IMR-90 (cell line): ENCODE data around the gene SMYD4. TPM values are rescaled to one million over a fixed set of nuclear protein-coding genes. Genes with fewer than 3 reads are reported as not detected.

Experiments used
- ATAC-seq: fragments of 200-7000 bp; cut with Tn5 transposase; 2 replicates; pipeline ENCODE4 v1.9.1; 2020; ENCODE audit warnings: low read depth, mild to moderate bottlenecking, moderate library complexity
- BruUV-seq: library from RNA; stranded (reverse); fragments of 400-500 nt; replicated peaks from 2 replicates; lab custom pipeline; 2021; lab: Mats Ljungman, UMichigan
- CTCF ChIA-PET: fragments of 300-600 bp; formaldehyde crosslinking; extraction: SDS; loops from one replicate; lab custom pipeline; 2021; ENCODE audit warnings: antibody characterized with exemption; lab: Yijun Ruan, JAX
- POLR2A ChIA-PET: fragments of 300-600 bp; sonication (Branson Sonifier 250); formaldehyde crosslinking; loops from one replicate; lab custom pipeline; 2022; ENCODE audit warnings: antibody characterized with exemption; ENCODE audit not compliant: unreplicated experiment; lab: Charles Lee
- DNase-seq: peaks from one replicate; pipeline ENCODE4 v3.0.0; 2013
- H2AFZ ChIP-seq: replicated peaks from 2 replicates; pipeline ENCODE3; 2013; ENCODE audit warnings: low read length, mild to moderate bottlenecking; ENCODE audit not compliant: poor library complexity
- H2AK5ac ChIP-seq: 2 replicates; pipeline ENCODE4 v1.6.1; 2013; ENCODE audit warnings: low read depth, low read length, inconsistent platforms
- H2AK9ac ChIP-seq: replicated peaks from 2 replicates; pipeline ENCODE3; 2013; ENCODE audit warnings: mild to moderate bottlenecking, low read depth, low read length, moderate library complexity; ENCODE audit not compliant: poor library complexity
- H2BK120ac ChIP-seq: 2 replicates; pipeline ENCODE4 v1.6.1; 2013; ENCODE audit warnings: low read depth, low read length, inconsistent platforms
- H2BK15ac ChIP-seq: 3 replicates; pipeline ENCODE4 v1.6.1; 2013; ENCODE audit warnings: low read depth, low read length, inconsistent platforms
- H2BK20ac ChIP-seq: 2 replicates; pipeline ENCODE4 v1.6.1; 2013; ENCODE audit warnings: low read depth, mild to moderate bottlenecking, inconsistent platforms, low read length, moderate library complexity
- H2BK5ac ChIP-seq: 2 replicates; pipeline ENCODE4 v1.6.1; 2013; ENCODE audit warnings: mild to moderate bottlenecking, low read depth, low read length, inconsistent platforms; ENCODE audit not compliant: poor library complexity, severe bottlenecking
- H3K14ac ChIP-seq: replicated peaks from 2 replicates; pipeline ENCODE4 v1.6.1; 2013; ENCODE audit warnings: low read depth, low read length, inconsistent platforms
- H3K18ac ChIP-seq: 2 replicates; pipeline ENCODE4 v1.6.1; 2013; ENCODE audit warnings: low read depth, low read length, control low read depth
- H3K23ac ChIP-seq: 2 replicates; pipeline ENCODE4 v1.6.1; 2013; ENCODE audit warnings: low read depth, low read length, inconsistent platforms
- H3K27ac ChIP-seq: 2 replicates; pipeline ENCODE4 v1.5.1; 2013; ENCODE audit warnings: mild to moderate bottlenecking, control low read depth, low read length; ENCODE audit not compliant: insufficient read depth
- H3K27me3 ChIP-seq: 2 replicates; pipeline ENCODE4 v1.6.1; 2013; ENCODE audit warnings: low read length; ENCODE audit not compliant: control insufficient read depth, insufficient read depth
- H3K36me3 ChIP-seq: 2 replicates; pipeline ENCODE4 v1.6.1; 2013; ENCODE audit warnings: low read length, mixed read lengths; ENCODE audit not compliant: control insufficient read depth, insufficient read depth
- H3K4ac ChIP-seq: 2 replicates; pipeline ENCODE4 v1.6.1; 2013; ENCODE audit warnings: low read depth, low read length, inconsistent platforms
- H3K4me1 ChIP-seq: 2 replicates; pipeline ENCODE4 v1.6.1; 2013; ENCODE audit warnings: low read length, mixed read lengths; ENCODE audit not compliant: control insufficient read depth, insufficient read depth
- H3K4me2 ChIP-seq: 2 replicates; pipeline ENCODE4 v1.6.1; 2013; ENCODE audit warnings: low read depth, mild to moderate bottlenecking, control low read depth, low read length, moderate library complexity
- H3K4me3 ChIP-seq: 2 replicates; pipeline ENCODE4 v1.5.1; 2013; ENCODE audit warnings: low read depth, mild to moderate bottlenecking, control low read depth, low read length, moderate library complexity; ENCODE audit not compliant: insufficient read depth
- H3K56ac ChIP-seq: 2 replicates; pipeline ENCODE4 v1.6.1; 2013; ENCODE audit warnings: low read length, inconsistent platforms; ENCODE audit not compliant: insufficient read depth; ENCODE audit errors: extremely low read depth
- H3K79me1 ChIP-seq, 2 experiments: 2 replicates each; pipeline ENCODE4 v1.6.1; 2013; ENCODE audit warnings: low read length in 2 of 2, inconsistent platforms in 1 of 2, low read depth in 1 of 2
- H3K9ac ChIP-seq: 2 replicates; pipeline ENCODE4 v1.6.1; 2013; ENCODE audit warnings: low read depth, low read length, control low read depth
- H3K9me1 ChIP-seq: 2 replicates; pipeline ENCODE4 v1.6.1; 2013; ENCODE audit warnings: low read length, inconsistent platforms; ENCODE audit not compliant: insufficient read depth
- H3K9me3 ChIP-seq: 2 replicates; pipeline ENCODE4 v1.6.1; 2013; ENCODE audit warnings: low read length; ENCODE audit not compliant: control insufficient read depth, insufficient read depth
- H4K20me1 ChIP-seq: 2 replicates; pipeline ENCODE4 v1.6.1; 2013; ENCODE audit warnings: low read length, inconsistent platforms; ENCODE audit not compliant: insufficient read depth
- H4K5ac ChIP-seq: 2 replicates; pipeline ENCODE4 v1.6.1; 2013; ENCODE audit warnings: mild to moderate bottlenecking, low read depth, low read length, control low read depth
- H4K8ac ChIP-seq, 2 experiments: 2 replicates each; pipeline ENCODE4 v1.6.1; 2013; ENCODE audit warnings: low read depth in 2 of 2, low read length in 2 of 2, control low read depth in 1 of 2, inconsistent platforms in 1 of 2
- H4K91ac ChIP-seq: 2 replicates; pipeline ENCODE4 v1.6.1; 2013; ENCODE audit warnings: low read depth, low read length, inconsistent platforms; ENCODE audit not compliant: insufficient read depth
- BHLHE40 ChIP-seq: fragments of 150-350 bp; IDR thresholded peaks from 2 replicates; pipeline ENCODE4 v1.6.1; 2016; ENCODE audit warnings: mild to moderate bottlenecking, low read depth, low read length
- CTCF ChIP-seq: conservative IDR thresholded peaks from 2 replicates; pipeline ENCODE4 v1.5.1; 2012; ENCODE audit warnings: mild to moderate bottlenecking, low read depth, low read length, improper control_type of control experiment
- FOS ChIP-seq: fragments of 150-350 bp; IDR thresholded peaks from 2 replicates; pipeline ENCODE4 v1.6.1; 2016; ENCODE audit warnings: low read depth, low read length
- MAFK ChIP-seq: IDR thresholded peaks from 2 replicates; pipeline ENCODE4 v1.6.1; 2012; ENCODE audit warnings: low read depth, low read length, improper control_type of control experiment
- MAZ ChIP-seq: IDR thresholded peaks from 2 replicates; pipeline ENCODE4 v1.6.1; 2012; ENCODE audit warnings: low read depth, mild to moderate bottlenecking, low read length, improper control_type of control experiment, moderate library complexity, borderline replicate concordance
- MXI1 ChIP-seq: IDR thresholded peaks from 2 replicates; pipeline ENCODE4 v1.6.1; 2012; ENCODE audit warnings: low read depth, mild to moderate bottlenecking, low read length, moderate library complexity, borderline replicate concordance
- NFE2L2 ChIP-seq: fragments of 150-350 bp; IDR thresholded peaks from 2 replicates; pipeline ENCODE4 v1.6.1; 2016; ENCODE audit warnings: low read depth, mild to moderate bottlenecking, low read length
- POLR2A ChIP-seq: IDR thresholded peaks from 2 replicates; pipeline ENCODE4 v1.6.1; 2012; ENCODE audit warnings: mild to moderate bottlenecking, low read depth, low read length
- RAD21 ChIP-seq: IDR thresholded peaks from 2 replicates; pipeline ENCODE4 v1.6.1; 2012; ENCODE audit warnings: low read length, improper control_type of control experiment
- RCOR1 ChIP-seq: IDR thresholded peaks from 2 replicates; pipeline ENCODE4 v1.6.1; 2012; ENCODE audit warnings: mild to moderate bottlenecking, low read length, improper control_type of control experiment; ENCODE audit not compliant: insufficient replicate concordance
- RFX5 ChIP-seq: IDR thresholded peaks from 2 replicates; pipeline ENCODE4 v1.8.0; 2012; ENCODE audit warnings: low read depth, mild to moderate bottlenecking, low read length, moderate library complexity
- SMC3 ChIP-seq: fragments of 150-350 bp; IDR thresholded peaks from 2 replicates; pipeline ENCODE4 v1.6.1; 2016; ENCODE audit warnings: low read depth, mild to moderate bottlenecking, antibody characterized with exemption, low read length, moderate library complexity
- WGBS, 2 experiments: methylation state at CpG; one replicate each; pipeline versions ENCODE4 v1.1.5 to v1.1.7; 2013; ENCODE audit warnings: missing lambda C conversion rate in 2 of 2; ENCODE audit not compliant: insufficient read length in 1 of 2; ENCODE audit errors: extremely low coverage in 2 of 2; 5-methylcytosine and 5-hydroxymethylcytosine counted together
- dilution Hi-C: fragments of 300-500 bp; cut with HindIII; formaldehyde crosslinking; loops from one replicate; pipeline ENCODE4 v1.14.3; 2018; ENCODE audit warnings: low sequenced_read_pairs; ENCODE audit not compliant: unreplicated experiment
- in situ Hi-C: fragments of 300-500 bp; cut with MboI; formaldehyde crosslinking; loops from 3 replicates; pipeline ENCODE4 v1.14.3; 2019; ENCODE audit warnings: low sequenced_read_pairs, inconsistent platforms, mixed read lengths
- intact Hi-C: fragments of 100-400 bp; cut with micrococcal nuclease; formaldehyde crosslinking; loops from 2 replicates; pipeline ENCODE4 v1.10.0; 2022
- polyA plus RNA-seq, 3 experiments: library from polyadenylated mRNA; depleted of rRNA; stranded (reverse); fragments of >200 nt; gene quantifications; 2 replicates each; pipeline ENCODE4 v1.2.3, GENCODE V29; 2012; ENCODE audit warnings: low replicate concordance in 1 of 3
- total RNA-seq: library from RNA; depleted of rRNA; stranded (reverse); fragments of >200 nt; gene quantifications from 2 replicates; pipeline ENCODE4 v1.2.3, GENCODE V29; 2012

SMYD4 gene
- total and polyA plus RNA-seq, 2 of the 4 experiments (the other 2 are of a cell fraction) = 5.3 to 7.2 TPM

GRCh38 chr17:1868090-1868489 lies 38.4 kb upstream of the SMYD4 start:
- in situ Hi-C loops (no loop called here), intact Hi-C loops (no loop called here), dilution Hi-C loops (no loop called here)
- TF ChIP-seq BHLHE40 = no peak
- no peak for TF ChIP-seq NFE2L2
- no peak for TF ChIP-seq RFX5
- TF ChIP-seq SMC3 = no peak
- TF ChIP-seq MAFK = no peak
- TF ChIP-seq MAZ = no peak
- TF ChIP-seq FOS = no peak
- TF ChIP-seq RAD21 = no peak
- no peak for TF ChIP-seq POLR2A
- TF ChIP-seq MXI1 = no peak
- no peak for TF ChIP-seq CTCF
- no peak for TF ChIP-seq RCOR1
- H2AK5ac ChIP-seq = no peak overlapping the region
- no peak overlapping the region for H2BK20ac ChIP-seq
- ATAC-seq (no peak), DNase-seq (no peak)
- no peak overlapping the region for H3K23ac ChIP-seq
- H3K4ac ChIP-seq = no peak overlapping the region
- H4K91ac ChIP-seq = no peak overlapping the region
- H2AFZ ChIP-seq = no peak overlapping the region
- no peaks in the 10 kb centered on the region for H4K20me1 ChIP-seq
- H3K4me3 ChIP-seq = no peak overlapping the region
- no peak overlapping the region for H2BK120ac ChIP-seq
- ChIA-PET CTCF (no interaction called here), POLR2A (no interaction called here)
- no peak overlapping the region for H3K56ac ChIP-seq
- BruUV-seq = no TSS peak
- H2BK15ac ChIP-seq = no peak overlapping the region
- H3K27me3 ChIP-seq = no peaks in the 10 kb centered on the region
- H2BK5ac ChIP-seq = no peak overlapping the region
- no peak overlapping the region for H3K14ac ChIP-seq
- H3K36me3 ChIP-seq = peaks cover 12% of the 10 kb centered on the region
- H3K79me1 ChIP-seq = peaks cover 0 to 14% of the 10 kb centered on the region in 2 experiments; a peak in 3 of 4 replicates
- no peak overlapping the region for H4K8ac ChIP-seq
- no peaks in the 10 kb centered on the region for H3K9me3 ChIP-seq
- no peak overlapping the region for H3K27ac ChIP-seq
- 86% methylated on average over 5 of the region's 8 CpGs; no CpG with 5 or more reads in 1 of the 2 experiments for WGBS, 2 experiments
- 0 out of 2 replicates have a peak, but pooled peaks cover 4% of the 10 kb centered on the region for H3K9me1 ChIP-seq
- H2AK9ac ChIP-seq = no peak overlapping the region
- no peaks in the 10 kb centered on the region for H3K4me1 ChIP-seq
- H3K4me2 ChIP-seq = no peak overlapping the region
- H4K5ac ChIP-seq = no peak overlapping the region
- H3K18ac ChIP-seq = no peak overlapping the region
- no peak overlapping the region for H3K9ac ChIP-seq
